WTC11 (cell line): ENCODE measurements around the gene GLRA3. TPM values are rescaled to one million over a fixed set of nuclear protein-coding genes. Genes with fewer than 3 reads are reported as not detected.

Experiments used
- ATAC-seq: fragments of 200-7000 bp; cut with Tn5 transposase; 2 replicates; pipeline ENCODE4 v1.10.0; 2021; ENCODE audit warnings: mild to moderate bottlenecking, moderate library complexity
- CTCF ChIA-PET: fragments of 300-600 bp; sonication (Branson Sonifier 250); formaldehyde crosslinking; loops from one replicate; lab custom pipeline; 2021; ENCODE audit warnings: antibody characterized with exemption; lab: Charles Lee
- POLR2A ChIA-PET: fragments of 350-600 bp; sonication (Branson Sonifier 250); formaldehyde crosslinking; loops from one replicate; lab custom pipeline; 2021; ENCODE audit warnings: antibody characterized with exemption; lab: Charles Lee
- DNase-seq: peaks from one replicate; pipeline ENCODE4 v3.0.0; 2021; ENCODE audit warnings: low spot score
- H3K27ac Mint-ChIP-seq: 2 replicates; pipeline ENCODE4 v1.8.0; 2021; ENCODE audit warnings: mixed read lengths
- H3K27me3 Mint-ChIP-seq: 2 replicates; pipeline ENCODE4 v1.8.0; 2021; ENCODE audit warnings: low read depth, mild to moderate bottlenecking, moderate library complexity, mixed read lengths
- H3K36me3 Mint-ChIP-seq: 2 replicates; pipeline ENCODE4 v1.8.0; 2021; ENCODE audit warnings: mixed read lengths
- H3K4me1 Mint-ChIP-seq: 2 replicates; pipeline ENCODE4 v1.8.0; 2022; ENCODE audit warnings: mixed read lengths
- H3K4me3 Mint-ChIP-seq: 2 replicates; pipeline ENCODE4 v1.8.0; 2021; ENCODE audit warnings: mild to moderate bottlenecking, moderate library complexity, mixed read lengths
- H3K9me3 Mint-ChIP-seq: 2 replicates; pipeline ENCODE4 v1.8.0; 2021; ENCODE audit warnings: mixed read lengths
- CDX4 ChIP-seq: fragments of 250-450 bp; sonication (Bioruptor Pico); IDR thresholded peaks from 2 replicates; pipeline ENCODE4 v1.9.0; 2021; ENCODE audit warnings: moderate library complexity, mild to moderate bottlenecking, inconsistent platforms, borderline replicate concordance
- CREB1 ChIP-seq: sonication (generic); formaldehyde crosslinking; IDR thresholded peaks from 2 replicates; pipeline ENCODE4 v1.8.0; 2023; ENCODE audit warnings: mild to moderate bottlenecking, missing genetic modification reagents
- MLX ChIP-seq: sonication (generic); formaldehyde crosslinking; IDR thresholded peaks from 2 replicates; pipeline ENCODE4 v1.8.1; 2023; ENCODE audit warnings: mild to moderate bottlenecking, missing genetic modification reagents, moderate library complexity
- MXD4 ChIP-seq: fragments of 250-450 bp; sonication (Bioruptor Pico); IDR thresholded peaks from 2 replicates; pipeline ENCODE4 v1.8.0; 2021; ENCODE audit warnings: mild to moderate bottlenecking, moderate library complexity, borderline replicate concordance
- OVOL2 ChIP-seq: fragments of 250-450 bp; sonication (Bioruptor Pico); IDR thresholded peaks from 2 replicates; pipeline ENCODE4 v1.9.0; 2021; ENCODE audit warnings: mild to moderate bottlenecking, borderline replicate concordance
- PREB ChIP-seq: sonication (generic); formaldehyde crosslinking; IDR thresholded peaks from 2 replicates; pipeline ENCODE4 v1.8.1; 2022; ENCODE audit warnings: mild to moderate bottlenecking, missing genetic modification reagents, moderate library complexity, borderline replicate concordance
- SMAD4 ChIP-seq: sonication (generic); formaldehyde crosslinking; IDR thresholded peaks from 2 replicates; pipeline ENCODE4 v1.8.0; 2022; ENCODE audit warnings: mild to moderate bottlenecking, missing genetic modification reagents
- SOX15 ChIP-seq: fragments of 250-450 bp; sonication (Bioruptor Pico); IDR thresholded peaks from 2 replicates; pipeline ENCODE4 v1.9.0; 2021; ENCODE audit warnings: mild to moderate bottlenecking
- STAT6 ChIP-seq: sonication (generic); formaldehyde crosslinking; conservative IDR thresholded peaks from 2 replicates; pipeline ENCODE4 v1.8.1; 2023; ENCODE audit warnings: mild to moderate bottlenecking, low read depth, missing genetic modification reagents, moderate library complexity
- TEAD4 ChIP-seq: sonication (generic); formaldehyde crosslinking; IDR thresholded peaks from 2 replicates; pipeline ENCODE4 v1.8.0; 2022; ENCODE audit warnings: mild to moderate bottlenecking, missing genetic modification reagents
- USF1 ChIP-seq: sonication (generic); formaldehyde crosslinking; IDR thresholded peaks from 2 replicates; pipeline ENCODE4 v1.8.0; 2022; ENCODE audit warnings: mild to moderate bottlenecking, missing genetic modification reagents
- USF2 ChIP-seq: sonication (generic); formaldehyde crosslinking; IDR thresholded peaks from 2 replicates; pipeline ENCODE4 v1.8.1; 2023; ENCODE audit warnings: mild to moderate bottlenecking, missing genetic modification reagents, moderate library complexity
- ZNF138 ChIP-seq: sonication (generic); formaldehyde crosslinking; conservative IDR thresholded peaks from 2 replicates; pipeline ENCODE4 v1.8.1; 2022; ENCODE audit warnings: mild to moderate bottlenecking, moderate library complexity, missing genetic modification reagents
- ZNF281 ChIP-seq: sonication (generic); formaldehyde crosslinking; IDR thresholded peaks from 2 replicates; pipeline ENCODE4 v1.8.0; 2023; ENCODE audit warnings: mild to moderate bottlenecking, missing genetic modification reagents
- total RNA-seq: library from RNA; stranded (reverse); gene quantifications from 3 replicates; pipeline ENCODE4 v1.2.3, GENCODE V29; 2021

The GLRA3 gene
- total RNA-seq, 1 experiment from 2014 or later, result 0.15 TPM

GRCh38 chr4:174657472-174657871 lies 171.6 kb downstream of the GLRA3 start (continued):
- TF ChIP-seq ZNF138 (CRISPR knock-in tag), result no peak
- no peak for TF ChIP-seq OVOL2 (CRISPR knock-in tag)
- TF ChIP-seq PREB (CRISPR knock-in tag), result no peak
- TF ChIP-seq SMAD4 (CRISPR knock-in tag), result no peak
- no peak for TF ChIP-seq ZNF281 (CRISPR knock-in tag)
- no peak for TF ChIP-seq USF2
- TF ChIP-seq SOX15 (CRISPR knock-in tag), result no peak
- no peak for TF ChIP-seq CDX4 (CRISPR knock-in tag)

- Mint-ChIP-seq H3K27ac (no peak overlapping the region), H3K36me3 (no peaks in the 10 kb centered on the region), H3K4me1 (no peaks in the 10 kb centered on the region), H3K9me3 (no peaks in the 10 kb centered on the region), H3K27me3 (no peaks in the 10 kb centered on the region), H3K4me3 (no peak overlapping the region)
- ATAC-seq (no peak), DNase-seq (no peak)
- CTCF ChIA-PET, result no interaction called here
- POLR2A ChIA-PET, result no interaction called here
- TF ChIP-seq TEAD4 (CRISPR knock-in tag) (no peak), STAT6 (CRISPR knock-in tag) (no peak), CREB1 (CRISPR knock-in tag) (no peak), USF1 (CRISPR knock-in tag) (no peak), MXD4 (CRISPR knock-in tag) (no peak), MLX (no peak)
These were observed 174.4 kb downstream of the GLRA3 start for GRCh38 chr4:174654634-174655033.
